HG02678 (cell line): Measurements from ENCODE around the gene GSTO2.
"Not testable (repeated sequence)": the region's sequence is repeated elsewhere in the genome, so short reads cannot be mapped to it uniquely, and the experiment has no call there.

Experiments
- ATAC-seq: cut with Tn5 transposase; IDR thresholded peaks from one replicate; pipeline ENCODE4 v1.9.1; 2021; ENCODE audit warnings: mild to moderate bottlenecking, moderate library complexity; ENCODE audit not compliant: unreplicated experiment

GSTO2 gene

DNA sequence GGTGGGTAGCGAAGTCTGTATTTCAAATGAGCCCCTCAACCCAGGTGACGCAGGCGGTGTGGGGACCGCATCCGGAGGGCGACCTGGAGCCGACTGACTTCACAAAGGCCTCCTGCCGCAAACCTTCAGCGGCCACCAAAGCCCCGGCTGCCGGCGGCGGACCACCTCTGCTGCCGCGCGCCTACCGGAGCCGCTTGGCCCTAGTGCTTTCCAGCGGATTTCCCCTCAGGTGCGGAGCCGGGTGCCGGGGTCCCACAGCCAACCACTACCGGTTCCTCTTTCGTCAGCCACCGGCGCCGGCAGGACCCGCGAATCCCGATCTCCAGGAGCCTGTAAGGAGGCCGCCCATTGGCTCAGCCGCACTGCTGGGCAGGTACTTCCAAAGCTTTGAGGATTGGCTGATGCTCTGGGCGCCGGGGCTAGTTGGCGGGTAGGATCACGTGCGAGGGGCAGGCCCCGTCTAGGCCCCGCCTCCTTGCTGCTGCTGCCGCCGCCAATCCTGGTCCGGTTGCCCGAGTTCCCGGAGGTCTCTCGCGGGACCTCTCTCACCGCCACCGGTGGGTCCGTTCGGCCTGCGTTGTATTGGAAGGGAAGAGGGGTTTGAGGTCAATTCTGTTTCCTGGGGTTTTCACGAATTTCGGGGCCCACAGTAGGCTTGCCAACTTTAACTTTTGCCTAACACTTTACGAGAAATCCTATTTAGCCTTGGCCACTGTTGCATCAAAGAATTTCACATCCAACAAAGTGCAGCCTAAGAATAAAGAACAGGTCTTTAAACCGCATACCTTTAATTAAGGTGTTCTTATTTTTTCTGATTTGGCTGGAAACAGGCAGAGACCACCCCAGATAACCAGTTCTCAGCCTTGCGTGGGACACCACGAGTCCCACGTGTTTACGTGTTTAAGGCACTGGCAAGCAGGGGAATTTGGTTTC is at the start of gene GSTO2:
Gene GSTO2, plus strand, starts transcription at position 472 of the 933 bp plus-strand sequence. CDS start 5,732 bp downstream, outside the sequence.
- peak; percentile 99 for ATAC-seq

DNA sequence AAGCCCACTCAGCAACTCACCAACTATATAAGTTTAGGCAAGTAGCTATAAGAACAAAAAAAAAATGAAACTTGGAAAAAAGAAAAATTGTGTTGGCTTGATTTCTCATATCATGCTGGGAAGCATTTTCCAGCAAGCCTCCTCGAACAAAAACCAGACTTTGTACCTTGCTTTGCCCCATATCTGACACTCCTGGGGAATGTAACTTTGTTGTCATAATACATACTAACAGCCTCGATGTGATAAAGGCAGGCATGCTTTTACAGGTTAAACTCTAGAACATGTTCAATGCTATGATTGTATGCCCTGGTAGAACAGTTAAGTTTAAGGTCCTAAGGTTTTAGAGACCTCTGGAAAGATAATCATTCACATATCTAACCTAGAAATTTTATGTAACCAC is 48.5 kb upstream of the GSTO2 start:
- no peak for ATAC-seq

DNA sequence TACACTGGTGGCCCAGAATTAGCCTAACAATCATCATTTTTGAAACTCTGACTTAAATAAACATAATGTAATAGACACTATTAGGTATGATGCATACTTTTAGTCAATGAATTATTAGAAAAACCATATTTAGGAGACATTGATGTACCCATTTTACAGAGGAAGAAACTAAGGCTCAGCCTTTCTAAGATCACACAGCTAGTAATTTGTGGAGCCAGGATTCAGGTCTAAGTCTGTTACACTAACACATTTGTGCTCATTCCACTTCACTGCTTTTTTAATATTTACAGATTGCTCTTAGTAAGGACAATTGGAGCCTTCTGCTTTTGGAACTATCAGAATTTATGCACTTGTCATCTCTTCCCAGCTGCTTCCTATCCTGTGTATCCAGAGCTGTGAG is 45.7 kb upstream of the GSTO2 start:
- no peak for ATAC-seq

DNA sequence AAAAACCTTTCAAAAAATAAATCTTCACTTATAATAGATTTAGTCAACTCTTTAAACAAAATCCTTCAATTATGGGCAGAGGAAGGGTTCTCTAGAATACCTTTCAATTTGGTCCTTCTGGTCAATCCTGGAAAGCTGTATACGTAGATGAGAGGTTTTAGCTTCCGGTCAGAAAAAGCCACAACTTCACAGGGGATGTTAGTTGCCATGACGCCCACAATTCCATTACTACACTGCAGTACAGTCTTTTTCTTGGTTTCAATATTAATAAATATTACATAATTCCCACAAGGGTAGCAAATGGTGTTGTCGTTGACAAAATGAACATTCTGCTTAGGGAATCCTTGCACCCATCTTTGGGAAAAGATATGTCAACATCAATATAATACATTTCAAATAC is 38.5 kb upstream of the GSTO2 start:
- no peak for ATAC-seq

DNA sequence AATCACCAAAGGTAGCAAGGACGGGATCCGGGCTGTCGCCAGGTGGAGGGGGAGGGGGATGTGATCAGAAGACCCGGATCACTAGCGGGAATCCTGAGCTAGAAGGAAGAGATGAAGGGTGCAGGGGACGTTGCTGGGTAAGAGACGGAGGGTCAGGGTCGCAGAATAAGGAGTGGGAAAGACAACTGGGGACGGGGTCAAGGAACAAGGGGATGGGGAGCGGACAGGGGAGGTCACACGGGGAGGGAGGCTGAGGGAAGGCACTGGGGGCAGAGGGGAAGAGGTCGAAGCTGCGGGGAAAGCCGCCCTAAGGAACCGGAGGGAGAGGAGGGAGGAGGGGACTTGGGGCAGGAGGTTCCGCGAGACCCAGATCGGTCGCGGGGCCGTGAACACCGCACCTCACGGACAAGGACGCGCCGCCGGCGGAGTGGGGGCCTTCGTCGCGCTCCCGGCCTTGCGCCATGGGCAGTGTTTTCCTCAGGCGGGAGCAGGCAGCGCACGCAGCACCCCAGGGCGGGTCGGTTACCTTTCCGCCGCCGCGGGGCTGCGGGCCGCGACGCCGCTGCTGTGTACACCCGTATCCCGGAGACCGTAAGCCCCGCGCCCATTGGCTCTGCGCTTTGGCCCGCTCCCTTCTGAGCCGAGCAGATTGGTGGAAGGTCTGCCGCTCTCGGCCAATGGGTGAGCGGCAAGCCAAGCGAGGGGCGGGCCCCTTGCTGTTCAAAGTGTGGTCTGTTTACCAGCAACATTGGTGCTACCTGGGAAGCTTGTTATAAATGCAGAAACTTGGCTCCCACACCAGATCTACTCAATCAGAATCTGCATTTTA is 37.0 kb upstream of the GSTO2 start, which contains the start of gene CFAP43:
Gene CFAP43, minus strand, starts transcription at position 581 of the 829 bp plus-strand sequence. Its CDS starts 118 bp downstream, at position 463.
- peak; percentile 100 for ATAC-seq

DNA sequence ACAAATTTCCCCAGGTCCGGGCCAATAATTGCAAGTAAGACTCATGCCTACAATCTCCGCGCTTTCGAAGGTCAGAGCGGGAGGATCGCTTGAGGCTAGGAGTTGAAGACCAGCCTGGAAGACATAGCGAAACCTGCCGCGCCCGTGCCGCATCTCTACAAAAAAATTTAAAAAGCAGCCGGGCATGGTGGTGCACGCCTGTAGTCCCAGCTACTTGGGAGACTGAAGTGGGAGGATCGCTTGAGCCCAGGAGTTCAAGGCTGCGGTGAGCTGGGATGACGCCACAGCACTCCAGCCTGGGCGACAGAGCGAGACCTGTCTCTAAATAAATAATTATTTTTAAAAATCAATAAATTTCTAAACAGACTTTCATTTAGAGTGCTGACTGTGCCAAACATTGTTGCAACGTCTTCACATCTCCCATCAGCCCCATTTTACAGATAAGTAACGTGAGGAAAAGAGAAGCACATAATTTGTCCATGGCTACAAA is 36.3 kb upstream of the GSTO2 start:
- ATAC-seq, result no peak

DNA sequence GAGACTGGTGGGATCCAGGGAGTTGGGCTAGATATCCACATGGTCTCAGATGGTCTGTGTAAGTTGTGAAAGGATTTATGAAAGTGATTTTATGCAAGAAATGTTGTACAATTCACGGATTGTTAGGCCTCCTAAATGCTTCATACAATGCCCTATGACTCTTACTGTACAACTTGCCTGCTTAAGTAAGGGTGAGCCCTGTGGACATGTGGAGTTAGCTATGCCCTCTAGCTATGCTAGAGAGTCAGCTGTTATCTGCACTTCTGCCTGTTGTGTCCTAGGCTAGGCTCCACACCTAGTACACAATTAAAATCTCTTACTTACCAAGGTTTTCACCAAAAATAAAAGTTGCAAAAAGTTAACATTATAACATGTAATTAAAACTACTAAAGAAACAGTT is 35.2 kb upstream of the GSTO2 start:
- no peak for ATAC-seq

DNA sequence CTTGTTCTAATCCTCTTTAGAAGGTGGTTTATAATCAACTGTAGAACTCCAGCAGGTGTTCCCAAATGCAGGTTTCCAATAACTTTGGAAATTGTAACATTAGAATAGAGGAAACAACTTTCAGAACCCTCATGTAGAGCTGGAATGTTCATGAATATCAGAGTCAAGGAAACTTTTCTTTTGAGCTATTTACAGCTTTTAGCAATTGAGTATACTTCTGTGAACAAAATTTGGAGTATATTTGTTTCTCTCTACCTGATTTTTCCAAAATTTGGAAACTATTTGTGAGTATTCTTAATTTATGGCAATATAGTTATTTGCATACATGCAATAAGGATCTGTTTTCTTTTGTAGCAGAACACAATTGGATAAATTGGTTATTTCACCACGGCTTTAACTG is 34.0 kb upstream of the GSTO2 start:
- ATAC-seq, result no peak

DNA sequence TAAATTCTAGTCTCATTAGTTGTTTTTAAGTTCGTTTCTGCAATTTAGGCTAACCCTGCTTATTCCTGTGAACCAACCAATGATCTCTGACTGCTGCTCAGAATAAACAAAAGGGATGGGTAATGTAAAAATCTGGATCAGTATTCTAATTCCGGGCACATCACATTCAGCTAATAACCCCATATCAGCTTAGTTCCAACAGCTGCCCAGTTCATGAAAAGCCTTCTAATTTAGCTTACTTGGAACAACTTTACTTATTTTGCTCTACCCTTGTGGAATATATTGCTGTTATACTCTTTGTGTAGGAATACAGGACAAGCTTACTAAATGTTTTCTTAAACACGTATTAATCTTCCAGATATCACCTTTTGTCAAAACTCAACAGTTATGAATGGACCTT is 33.2 kb upstream of the GSTO2 start:
- no peak for ATAC-seq

DNA sequence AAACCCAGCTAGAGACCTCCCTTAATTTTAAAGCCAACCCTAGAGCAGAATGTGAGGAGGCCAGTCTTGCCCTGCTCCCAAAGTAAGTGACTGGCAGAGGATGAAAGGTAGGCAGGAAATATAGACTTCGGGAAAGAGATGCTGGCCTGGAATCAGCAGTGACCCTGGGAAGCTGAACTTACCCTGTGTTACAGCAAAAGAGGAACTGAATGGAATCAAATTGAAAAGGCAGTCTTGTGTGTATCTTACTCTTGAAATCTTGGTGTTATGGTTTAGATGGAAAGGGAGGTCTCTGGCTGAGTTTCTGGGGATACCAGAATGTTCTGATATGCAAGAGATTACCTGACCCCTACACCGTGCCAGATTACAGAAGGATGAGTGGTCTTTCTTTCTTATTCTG is 28.9 kb upstream of the GSTO2 start:
- no peak for ATAC-seq

DNA sequence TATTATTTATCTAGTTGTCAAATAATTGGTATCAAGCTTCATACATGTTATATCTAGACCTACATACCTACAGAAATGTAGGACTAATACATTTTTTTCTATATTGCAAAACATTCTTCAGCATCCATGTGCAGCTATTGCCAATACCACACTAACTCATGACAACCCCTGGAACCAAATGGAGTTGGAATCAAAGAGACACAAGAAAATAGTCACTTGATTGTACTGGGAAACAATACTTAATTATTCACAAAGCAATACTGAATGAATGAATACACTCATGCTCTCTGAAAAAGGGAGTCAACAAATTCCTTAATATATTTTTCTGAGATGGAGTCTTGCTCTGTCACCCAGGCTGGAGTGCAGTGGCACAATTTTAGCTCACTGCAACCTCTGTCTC is 26.4 kb upstream of the GSTO2 start:
- no peak for ATAC-seq

DNA sequence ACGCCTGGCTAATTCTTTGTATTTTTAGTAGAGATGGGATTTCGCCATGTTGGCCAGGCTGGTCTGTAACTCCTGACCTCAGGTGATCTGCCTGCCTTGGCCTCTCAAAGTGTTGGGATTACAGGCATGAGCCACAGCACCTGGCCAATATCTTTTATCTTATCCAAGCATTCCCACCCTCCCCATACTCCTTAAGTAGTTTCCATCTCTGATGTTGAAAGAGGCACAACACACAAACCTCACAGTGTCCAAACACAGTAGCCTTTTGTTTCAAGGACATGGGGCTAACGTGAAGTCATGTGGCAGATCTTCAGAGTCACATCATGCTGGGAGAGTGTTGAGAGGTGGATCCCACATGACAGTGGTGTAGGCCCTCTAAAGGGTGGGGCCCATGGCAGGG is 26.0 kb upstream of the GSTO2 start:
- ATAC-seq, result not testable (repeated sequence)

DNA sequence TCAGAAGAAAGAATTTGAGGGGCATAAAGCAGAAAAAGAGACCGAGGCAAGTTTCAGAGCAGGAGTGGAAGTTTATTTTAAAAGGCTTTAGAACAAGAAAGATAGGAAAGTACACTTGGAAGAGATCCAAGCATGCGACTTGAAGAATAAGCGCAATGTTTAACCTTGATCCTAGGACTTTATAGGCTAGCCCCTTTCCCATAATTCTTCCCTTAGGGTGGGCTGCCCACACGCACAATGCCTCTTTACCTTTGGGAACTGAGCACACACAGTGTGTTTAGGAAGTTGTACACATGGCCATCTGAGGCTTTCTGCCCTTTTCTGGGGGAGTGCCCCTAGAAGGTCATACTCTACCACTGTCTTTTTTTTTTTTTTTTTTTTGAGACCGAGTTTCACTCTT is 25.5 kb upstream of the GSTO2 start:
- no peak for ATAC-seq

DNA sequence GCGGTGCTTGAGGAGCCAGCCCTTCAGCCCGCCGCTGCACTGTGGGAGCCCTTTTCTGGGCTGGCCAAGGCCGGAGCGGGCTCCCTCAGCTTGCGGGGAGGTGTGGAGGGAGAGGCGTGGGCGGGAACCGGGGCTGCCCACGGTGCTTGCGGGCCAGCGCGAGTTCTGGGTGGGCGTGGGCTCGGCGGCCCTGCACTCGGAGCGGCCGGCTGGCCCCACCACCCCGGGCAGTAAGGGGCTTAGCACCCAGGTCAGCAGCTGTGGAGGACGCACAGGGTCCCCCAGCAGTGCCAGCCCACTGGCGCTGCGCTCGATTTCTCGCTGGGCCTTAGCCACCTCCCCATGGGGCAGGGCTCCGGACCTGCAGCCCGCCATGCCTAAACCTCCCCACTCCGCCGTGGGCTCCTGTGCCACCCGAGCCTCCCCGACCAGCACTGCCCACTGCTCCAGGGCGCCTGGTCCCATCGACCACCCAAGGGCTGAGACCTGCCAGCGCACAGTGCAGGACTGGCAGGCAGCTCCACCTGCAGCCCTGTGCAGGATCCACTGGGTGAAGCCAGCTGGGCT is 23.8 kb upstream of the GSTO2 start:
- no peak for ATAC-seq

DNA sequence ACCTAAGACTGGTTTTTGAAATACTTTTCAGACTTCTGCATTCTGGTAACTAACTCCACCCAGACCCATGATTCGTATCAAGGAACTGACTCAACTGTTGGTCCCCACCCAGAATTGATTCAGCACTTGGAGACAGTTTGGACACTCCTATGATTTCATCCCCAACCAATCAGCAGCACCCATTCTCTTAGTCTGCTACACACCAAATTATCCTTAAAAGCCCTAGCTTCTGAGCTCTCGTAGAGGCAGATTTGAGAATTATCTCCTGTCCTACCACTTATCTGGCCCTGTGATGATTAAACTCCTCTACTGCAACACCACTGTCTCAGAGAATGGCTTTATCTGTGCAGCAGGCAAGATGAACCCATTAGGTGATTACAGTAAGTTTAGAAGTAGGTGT is 22.0 kb upstream of the GSTO2 start:
- no peak for ATAC-seq

DNA sequence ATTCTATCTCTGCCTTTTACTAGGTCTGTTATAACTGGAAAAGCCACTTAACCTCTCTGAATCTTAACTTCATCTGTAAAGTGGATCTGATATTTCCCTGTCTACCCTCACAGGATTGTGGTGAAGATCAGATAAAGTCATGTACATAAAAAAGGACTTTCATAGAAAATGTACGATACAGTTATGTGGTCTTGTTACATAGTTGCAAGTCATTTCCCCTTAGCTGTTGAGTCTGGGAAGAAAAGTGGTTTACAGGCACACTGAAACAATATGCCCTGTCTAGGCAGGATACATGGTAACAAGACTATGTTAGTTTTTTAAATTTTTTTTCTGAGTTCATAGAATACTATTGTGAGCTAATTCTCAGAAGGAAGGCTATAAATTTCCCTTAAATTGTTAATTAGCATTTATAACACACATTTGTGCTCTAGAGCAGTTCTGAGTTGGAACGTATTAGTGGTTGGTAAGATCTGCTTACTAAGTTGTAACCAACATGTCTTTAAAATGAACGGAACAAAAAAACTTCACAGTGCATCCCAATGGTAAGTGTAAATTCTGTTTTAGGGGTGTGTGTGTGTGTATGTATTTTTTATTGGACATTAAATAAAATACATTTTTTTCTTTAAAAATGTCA is 21.4 kb upstream of the GSTO2 start:
- no peak for ATAC-seq

DNA sequence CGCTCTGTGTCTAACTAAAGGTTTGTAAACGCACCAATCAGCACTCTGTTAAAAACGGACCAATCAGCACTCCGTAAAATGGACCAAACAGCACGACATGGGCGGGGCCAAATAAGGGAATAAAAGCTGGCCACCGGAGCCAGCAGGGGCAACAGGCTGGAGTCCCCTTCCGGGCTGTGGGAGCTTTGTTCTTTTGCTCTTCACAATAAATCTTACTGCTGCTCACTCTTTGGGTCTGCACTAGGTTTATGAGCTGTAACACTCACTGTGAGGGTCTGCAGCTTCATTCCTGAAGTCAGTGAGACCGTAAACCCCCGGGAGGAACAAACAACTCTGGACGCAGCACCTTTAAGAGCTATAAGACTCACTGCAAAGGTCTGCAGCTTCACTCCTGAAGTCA is 20.1 kb upstream of the GSTO2 start:
- not testable (repeated sequence) for ATAC-seq

DNA sequence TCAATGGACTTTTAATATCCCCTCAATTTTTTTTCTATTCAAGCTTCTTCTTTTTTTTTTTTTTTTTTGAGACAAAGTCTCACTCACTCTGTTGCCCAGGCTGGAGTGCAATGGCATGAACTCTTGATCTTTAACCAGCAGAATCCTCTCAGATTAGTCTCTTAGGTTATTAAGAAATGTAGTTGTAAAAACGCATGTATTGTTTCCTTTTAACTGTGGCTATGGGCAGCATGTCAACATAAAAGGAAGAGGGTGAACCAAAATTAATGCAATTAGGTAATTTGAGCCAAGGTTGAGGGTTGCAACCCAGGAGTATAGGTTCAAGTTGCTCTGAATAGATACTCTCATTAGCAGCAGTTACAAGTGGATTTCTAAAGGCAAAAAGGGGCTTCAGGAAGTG is 18.6 kb upstream of the GSTO2 start:
- no peak for ATAC-seq

DNA sequence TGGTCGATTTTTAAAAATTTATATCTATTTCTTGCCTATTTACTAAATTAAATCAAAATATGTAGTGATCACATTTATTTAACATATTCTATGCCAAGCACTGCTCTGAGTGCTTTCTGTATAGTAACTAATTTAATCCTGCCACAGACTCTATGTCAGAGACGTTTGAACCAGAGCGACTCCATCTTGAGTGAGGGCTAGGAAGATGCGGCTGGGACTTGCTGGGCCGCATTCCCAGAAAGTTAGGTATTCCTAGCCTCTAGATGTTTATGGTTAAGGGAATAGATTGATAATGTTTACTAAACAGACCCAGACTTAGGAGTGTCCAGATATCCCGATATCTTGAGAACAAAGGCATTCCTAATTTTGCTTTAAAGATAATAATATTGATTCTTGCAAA is 17.5 kb upstream of the GSTO2 start:
- no peak for ATAC-seq

DNA sequence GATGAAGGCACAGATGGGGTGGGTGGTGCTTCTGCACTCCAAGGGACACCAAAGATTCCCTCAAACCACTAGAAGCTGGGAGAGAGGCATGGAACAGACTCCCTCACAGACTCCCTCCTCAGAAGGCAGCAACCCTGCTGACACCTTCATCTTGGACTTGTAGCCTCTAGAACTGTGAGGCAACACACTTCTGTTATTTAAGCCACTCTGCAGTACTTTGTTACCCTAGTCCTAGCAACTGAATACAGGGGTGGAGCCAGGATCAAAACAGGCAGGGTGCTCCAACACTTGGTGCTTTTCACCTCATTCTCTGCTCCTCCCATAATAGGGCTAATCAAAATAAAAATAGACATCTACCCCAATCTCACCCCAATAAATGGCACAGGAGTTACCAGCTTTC is 16.6 kb upstream of the GSTO2 start:
- no peak for ATAC-seq

DNA sequence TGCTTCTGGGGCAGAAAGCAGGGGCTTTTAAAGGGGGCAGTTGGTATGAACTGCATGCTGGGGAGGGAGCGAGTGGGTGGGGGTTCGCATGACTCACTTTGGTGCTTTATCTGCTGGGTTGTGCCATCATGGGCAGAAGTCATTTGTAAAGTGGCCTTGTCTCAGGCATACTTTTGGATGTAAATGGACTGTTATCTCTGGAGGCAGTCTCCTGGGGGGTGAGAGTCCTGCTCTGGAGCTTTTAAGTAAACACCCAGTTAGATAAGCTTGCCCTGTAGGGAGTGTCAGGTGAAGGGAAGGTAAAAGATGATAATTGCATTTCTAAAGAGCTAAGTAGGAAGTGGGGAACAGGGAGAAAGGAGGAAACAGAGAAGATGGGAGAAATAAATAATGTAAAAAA is 15.9 kb upstream of the GSTO2 start:
- no peak for ATAC-seq
